HepG2 (cell line): Measurements from ENCODE around the gene CDK5RAP2. TPM values are rescaled to one million over a fixed set of nuclear protein-coding genes. Genes with fewer than 3 reads are reported as not detected.
A peak's percentile ranks its signal among the peaks of the same experiment; 100 is the strongest.

Experiments used
- BRD4 ChIP-seq: sonication (generic); formaldehyde crosslinking; IDR thresholded peaks from 2 replicates; pipeline ENCODE4 v1.4.0; 2020; ENCODE audit warnings: missing genetic modification reagents
- EHMT2 ChIP-seq: fragments of 200-600 bp; sonication (generic); IDR thresholded peaks from 2 replicates; pipeline ENCODE4 v1.7.0; 2017; ENCODE audit warnings: antibody characterized with exemption, low read depth, low read length, borderline replicate concordance
- FLYWCH1 ChIP-seq: sonication (generic); formaldehyde crosslinking; IDR thresholded peaks from 2 replicates; pipeline ENCODE4 v1.8.1; 2023; ENCODE audit warnings: mild to moderate bottlenecking, missing genetic modification reagents
- HDAC2 ChIP-seq: sonication (generic); formaldehyde crosslinking; IDR thresholded peaks from 2 replicates; pipeline ENCODE4 v1.4.0; 2020; ENCODE audit warnings: missing genetic modification reagents
- HOXA3 ChIP-seq: sonication (generic); formaldehyde crosslinking; IDR thresholded peaks from 2 replicates; pipeline ENCODE4 v1.5.0; 2020; ENCODE audit warnings: missing genetic modification reagents
- KDM5B ChIP-seq: sonication (generic); formaldehyde crosslinking; IDR thresholded peaks from 2 replicates; pipeline ENCODE4 v1.4.0; 2020; ENCODE audit warnings: missing genetic modification reagents, mild to moderate bottlenecking, borderline replicate concordance
- MIER2 ChIP-seq: IDR thresholded peaks from 2 replicates; pipeline ENCODE4 v1.6.1; 2016; ENCODE audit warnings: missing biosample characterization, missing genetic modification reagents
- MTA3 ChIP-seq: sonication (generic); formaldehyde crosslinking; IDR thresholded peaks from 2 replicates; pipeline ENCODE4 v1.4.0; 2020; ENCODE audit warnings: missing genetic modification reagents
- POLR2A ChIP-seq, 2 experiments: IDR thresholded peaks; 2 replicates each; pipeline ENCODE4 v1.6.1; 2011; ENCODE audit warnings: low read depth in 2 of 2, low read length in 2 of 2, mild to moderate bottlenecking in 1 of 2, moderate library complexity in 1 of 2; ENCODE audit not compliant: insufficient read depth in 1 of 2
- POLR2AphosphoS5 ChIP-seq: IDR thresholded peaks from 2 replicates; pipeline ENCODE4 v1.6.1; 2012; ENCODE audit warnings: low read depth, low read length
- RFX1 ChIP-seq: fragments of 450-650 bp; IDR thresholded peaks from 2 replicates; pipeline ENCODE4 v1.6.1; 2017
- SIN3A ChIP-seq: IDR thresholded peaks from 2 replicates; pipeline ENCODE4 v1.6.1; 2011; ENCODE audit warnings: low read depth, mild to moderate bottlenecking, control low read depth, low read length, borderline replicate concordance
- SNRNP70 ChIP-seq: fragments of 200-400 bp; formaldehyde crosslinking; IDR thresholded peaks from 2 replicates; pipeline ENCODE4 v1.6.1; 2017; ENCODE audit warnings: mild to moderate bottlenecking, low read depth, low read length, moderate library complexity
- SP2 ChIP-seq: sonication (generic); formaldehyde crosslinking; IDR thresholded peaks from 2 replicates; pipeline ENCODE4 v1.5.1; 2020; ENCODE audit warnings: mild to moderate bottlenecking, missing genetic modification reagents
- SP4 ChIP-seq: sonication (generic); formaldehyde crosslinking; IDR thresholded peaks from 2 replicates; pipeline ENCODE4 v1.8.1; 2023; ENCODE audit warnings: mild to moderate bottlenecking, missing genetic modification reagents
- SRY ChIP-seq: sonication (generic); formaldehyde crosslinking; IDR thresholded peaks from 2 replicates; pipeline ENCODE4 v1.8.0; 2022; ENCODE audit warnings: mild to moderate bottlenecking, missing genetic modification reagents
- TSC22D2 ChIP-seq: sonication (generic); formaldehyde crosslinking; IDR thresholded peaks from 2 replicates; pipeline ENCODE4 v1.5.1; 2020; ENCODE audit warnings: missing genetic modification reagents, mild to moderate bottlenecking, borderline replicate concordance
- ZNF225 ChIP-seq: sonication (generic); formaldehyde crosslinking; IDR thresholded peaks from 2 replicates; pipeline ENCODE4 v1.4.0; 2020; ENCODE audit warnings: mild to moderate bottlenecking, missing genetic modification reagents
- ZNF256 ChIP-seq: sonication (generic); formaldehyde crosslinking; conservative IDR thresholded peaks from 2 replicates; pipeline ENCODE4 v1.4.0; 2020; ENCODE audit warnings: missing genetic modification reagents
- ZNF572 ChIP-seq: sonication (generic); formaldehyde crosslinking; IDR thresholded peaks from 2 replicates; pipeline ENCODE4 v1.5.1; 2020; ENCODE audit warnings: mild to moderate bottlenecking, missing genetic modification reagents
- ZNF777 ChIP-seq: sonication (generic); formaldehyde crosslinking; IDR thresholded peaks from 2 replicates; pipeline ENCODE4 v1.4.0; 2020; ENCODE audit warnings: missing genetic modification reagents
- ZNF790 ChIP-seq: sonication (generic); formaldehyde crosslinking; IDR thresholded peaks from 2 replicates; pipeline ENCODE4 v1.8.0; 2022; ENCODE audit warnings: missing genetic modification reagents, mild to moderate bottlenecking, borderline replicate concordance
- ZSCAN25 ChIP-seq: sonication (generic); formaldehyde crosslinking; IDR thresholded peaks from 2 replicates; pipeline ENCODE4 v1.8.0; 2022; ENCODE audit warnings: mild to moderate bottlenecking, missing genetic modification reagents
- polyA plus RNA-seq, 8 experiments: library from polyadenylated mRNA; depleted of rRNA in 3 of 8; stranded (reverse) in 7 of 8; unstranded in 1 of 8; fragments of >200 nt; fragmentation: Illumina TruSeq in 4 of 8; extraction: Trizol in 4 of 8; gene quantifications; 2 replicates each; pipeline versions ENCODE4 v1.2.1 to v1.2.3, GENCODE V29; 2011 to 2016; ENCODE audit warnings: low read depth in 4 of 8, missing spikeins in 1 of 8, mixed read lengths in 1 of 8; ENCODE audit not compliant: insufficient read depth in 1 of 8
- total RNA-seq, 5 experiments: library from RNA; depleted of rRNA; stranded (reverse); fragments of >200 nt; fragmentation: Illumina TruSeq; extraction: Trizol; gene quantifications; 2 replicates each; pipeline ENCODE4 v1.2.3, GENCODE V29; 2016; ENCODE audit warnings: low read depth in 1 of 5
- TF ChIP-seq, protein P1 (sequence below): fragments of 450-650 bp; IDR thresholded peaks from 2 replicates; pipeline ENCODE4 v1.6.1; 2017
- TF ChIP-seq, protein P2 (sequence below): sonication (generic); formaldehyde crosslinking; IDR thresholded peaks from 2 replicates; pipeline ENCODE4 v1.4.0; 2020; ENCODE audit warnings: mild to moderate bottlenecking, missing genetic modification reagents
- TF ChIP-seq, protein P3 (sequence below): sonication (generic); formaldehyde crosslinking; IDR thresholded peaks from 2 replicates; pipeline ENCODE4 v1.8.0; 2022; ENCODE audit warnings: missing genetic modification reagents, mild to moderate bottlenecking, inconsistent platforms, borderline replicate concordance
- TF ChIP-seq, protein P4 (sequence below): sonication (generic); formaldehyde crosslinking; IDR thresholded peaks from 2 replicates; pipeline ENCODE4 v1.4.0; 2020; ENCODE audit warnings: missing genetic modification reagents

CDK5RAP2 gene
- total and polyA plus RNA-seq, 2 of the 13 experiments (the other 11 are each of a cell fraction or from before 2014, with no cell fraction given), result 31.8 to 42.2 TPM

DNA sequence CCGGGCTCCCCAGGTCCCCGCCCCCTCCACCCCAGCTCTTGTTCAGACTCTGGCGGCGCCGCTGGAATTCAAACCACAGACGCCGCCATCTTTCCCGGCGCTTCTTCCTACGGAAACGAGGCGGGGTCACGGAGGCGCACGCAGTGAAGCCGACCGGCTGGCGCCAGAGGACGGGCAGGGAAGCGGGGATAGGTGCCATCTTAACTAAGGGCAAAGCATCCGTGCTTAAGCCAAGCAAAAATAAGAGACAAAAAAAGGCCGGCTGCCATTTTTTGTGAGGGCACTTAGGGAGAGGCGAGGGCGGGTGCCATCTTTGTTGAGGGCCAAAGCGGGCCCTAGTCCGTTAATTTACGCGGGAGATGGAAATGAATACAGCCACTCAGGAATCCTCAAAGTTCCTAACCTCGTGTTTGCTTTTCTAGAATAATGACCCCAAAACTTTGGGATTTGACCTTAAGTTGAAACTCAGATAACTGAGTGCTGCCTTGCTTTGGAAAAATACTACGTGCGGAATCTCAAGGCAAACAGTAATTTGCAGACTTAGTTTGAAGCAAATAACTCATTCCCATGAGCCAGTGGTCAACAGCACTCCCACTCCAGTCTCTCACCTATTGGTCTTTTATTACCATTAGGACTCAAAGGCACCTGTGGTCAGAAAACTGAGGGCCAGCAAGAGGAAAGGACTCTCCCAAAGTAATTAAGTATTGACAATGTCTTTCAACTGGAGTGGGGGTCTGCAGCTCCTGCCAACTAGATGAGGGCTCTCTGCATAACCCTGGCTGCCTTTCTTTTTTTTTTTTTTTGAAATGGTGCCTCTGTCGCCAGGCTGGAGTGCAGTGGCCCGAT lies at the start of gene CDK5RAP2 (continued):
- TF ChIP-seq SRY (CRISPR knock-in tag) (no peak), BRD4 (CRISPR knock-in tag) (peak; percentile 40; the same call in 1 of the 2 replicates), MIER2 (CRISPR knock-in tag) (0 out of 2 replicates have a peak, but pooled peaks have one; percentile 12), HDAC2 (peak; percentile 57; the same call in 1 of the 2 replicates), EHMT2 (peak; percentile 86), SP4 (CRISPR knock-in tag) (peak; percentile 89), POLR2AphosphoS5 (peak; percentile 67), RFX1 (no peak), FLYWCH1 (CRISPR knock-in tag) (no peak), ZNF225 (CRISPR knock-in tag) (no peak), ZNF256 (peak; percentile 34; the same call in 1 of the 2 replicates), KDM5B (CRISPR knock-in tag) (no peak; the same call in 1 of the 2 replicates), MTA3 (no peak), SP2 (CRISPR knock-in tag) (no peak), HOXA3 (CRISPR knock-in tag) (peak; percentile 99), SIN3A (no peak), TSC22D2 (CRISPR knock-in tag) (no peak), ZNF777 (no peak), ZNF572 (CRISPR knock-in tag) (no peak), POLR2A (IDR thresholded peaks at IDR 0.05; ENCODE audit: insufficient read depth in 1 of 2, low read depth in 2 of 2, low read length in 2 of 2) (peak; percentile 26 to 30; a peak in 1 of 4 replicates), ZNF790 (no peak), ZSCAN25 (CRISPR knock-in tag) (no peak), SNRNP70 (no peak)
- TF ChIP-seq, protein P1, sequence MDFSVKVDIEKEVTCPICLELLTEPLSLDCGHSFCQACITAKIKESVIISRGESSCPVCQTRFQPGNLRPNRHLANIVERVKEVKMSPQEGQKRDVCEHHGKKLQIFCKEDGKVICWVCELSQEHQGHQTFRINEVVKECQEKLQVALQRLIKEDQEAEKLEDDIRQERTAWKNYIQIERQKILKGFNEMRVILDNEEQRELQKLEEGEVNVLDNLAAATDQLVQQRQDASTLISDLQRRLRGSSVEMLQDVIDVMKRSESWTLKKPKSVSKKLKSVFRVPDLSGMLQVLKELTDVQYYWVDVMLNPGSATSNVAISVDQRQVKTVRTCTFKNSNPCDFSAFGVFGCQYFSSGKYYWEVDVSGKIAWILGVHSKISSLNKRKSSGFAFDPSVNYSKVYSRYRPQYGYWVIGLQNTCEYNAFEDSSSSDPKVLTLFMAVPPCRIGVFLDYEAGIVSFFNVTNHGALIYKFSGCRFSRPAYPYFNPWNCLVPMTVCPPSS, result no peak
- TF ChIP-seq, protein P2, sequence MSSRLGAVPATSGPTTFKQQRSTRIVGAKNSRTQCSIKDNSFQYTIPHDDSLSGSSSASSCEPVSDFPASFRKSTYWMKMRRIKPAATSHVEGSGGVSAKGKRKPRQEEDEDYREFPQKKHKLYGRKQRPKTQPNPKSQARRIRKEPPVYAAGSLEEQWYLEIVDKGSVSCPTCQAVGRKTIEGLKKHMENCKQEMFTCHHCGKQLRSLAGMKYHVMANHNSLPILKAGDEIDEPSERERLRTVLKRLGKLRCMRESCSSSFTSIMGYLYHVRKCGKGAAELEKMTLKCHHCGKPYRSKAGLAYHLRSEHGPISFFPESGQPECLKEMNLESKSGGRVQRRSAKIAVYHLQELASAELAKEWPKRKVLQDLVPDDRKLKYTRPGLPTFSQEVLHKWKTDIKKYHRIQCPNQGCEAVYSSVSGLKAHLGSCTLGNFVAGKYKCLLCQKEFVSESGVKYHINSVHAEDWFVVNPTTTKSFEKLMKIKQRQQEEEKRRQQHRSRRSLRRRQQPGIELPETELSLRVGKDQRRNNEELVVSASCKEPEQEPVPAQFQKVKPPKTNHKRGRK (CRISPR knock-in tag), result no peak
- TF ChIP-seq, protein P3, sequence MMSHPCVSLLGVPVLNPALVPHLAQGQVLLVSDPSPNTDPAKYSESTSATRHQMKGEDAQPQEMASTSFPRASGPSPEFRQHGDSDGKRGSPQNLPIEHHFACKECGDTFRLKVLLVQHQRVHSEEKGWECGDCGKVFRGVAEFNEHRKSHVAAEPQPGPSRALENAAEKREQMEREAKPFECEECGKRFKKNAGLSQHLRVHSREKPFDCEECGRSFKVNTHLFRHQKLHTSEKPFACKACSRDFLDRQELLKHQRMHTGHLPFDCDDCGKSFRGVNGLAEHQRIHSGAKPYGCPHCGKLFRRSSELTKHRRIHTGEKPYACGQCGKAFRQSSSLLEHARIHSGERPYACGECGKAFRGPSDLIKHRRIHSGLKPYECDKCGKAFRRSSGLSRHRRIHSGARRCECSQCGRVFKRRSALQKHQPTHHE (CRISPR knock-in tag), result no peak
- TF ChIP-seq, protein P4, sequence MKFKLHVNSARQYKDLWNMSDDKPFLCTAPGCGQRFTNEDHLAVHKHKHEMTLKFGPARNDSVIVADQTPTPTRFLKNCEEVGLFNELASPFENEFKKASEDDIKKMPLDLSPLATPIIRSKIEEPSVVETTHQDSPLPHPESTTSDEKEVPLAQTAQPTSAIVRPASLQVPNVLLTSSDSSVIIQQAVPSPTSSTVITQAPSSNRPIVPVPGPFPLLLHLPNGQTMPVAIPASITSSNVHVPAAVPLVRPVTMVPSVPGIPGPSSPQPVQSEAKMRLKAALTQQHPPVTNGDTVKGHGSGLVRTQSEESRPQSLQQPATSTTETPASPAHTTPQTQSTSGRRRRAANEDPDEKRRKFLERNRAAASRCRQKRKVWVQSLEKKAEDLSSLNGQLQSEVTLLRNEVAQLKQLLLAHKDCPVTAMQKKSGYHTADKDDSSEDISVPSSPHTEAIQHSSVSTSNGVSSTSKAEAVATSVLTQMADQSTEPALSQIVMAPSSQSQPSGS (CRISPR knock-in tag), result peak; percentile 44; the same call in 1 of the 2 replicates
